DMS79 (cell line): ENCODE results near the gene ASIP.
A peak's percentile ranks its signal among the peaks of the same experiment; 100 is the strongest.
"Not testable (repeated sequence)": the region's sequence is repeated elsewhere in the genome, so short reads cannot be mapped to it uniquely, and the experiment has no call there.

Experiments used
- DNase-seq: peaks from one replicate; lab custom pipeline; 2025; lab: John Stamatoyannopoulos, UW

Gene ASIP

GRCh38 chr20:34285450-34285849 lies 44.2 kb downstream of the ASIP start:
- no peak for DNase-seq

DNA sequence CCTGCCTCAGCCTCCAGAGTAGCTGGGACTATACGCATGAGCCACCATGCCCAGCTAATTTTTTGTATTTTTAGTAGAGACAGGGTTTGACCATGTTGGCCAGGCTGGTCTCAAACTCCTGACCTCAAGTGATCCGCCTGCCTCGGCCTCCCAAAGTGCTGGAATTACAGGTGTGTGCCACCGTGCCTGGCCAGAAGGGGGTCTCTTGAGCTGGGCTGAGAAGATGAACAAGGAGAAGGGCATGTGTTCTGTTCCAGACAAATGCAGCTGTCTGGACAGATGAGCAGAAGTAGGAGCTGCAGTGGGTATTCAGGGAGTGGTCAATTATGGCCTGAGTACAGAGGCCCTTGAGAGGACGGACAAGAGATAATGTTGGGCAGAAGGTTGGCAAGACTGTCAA lies 46.3 kb downstream of the ASIP start:
- not testable (repeated sequence) for DNase-seq

DNA sequence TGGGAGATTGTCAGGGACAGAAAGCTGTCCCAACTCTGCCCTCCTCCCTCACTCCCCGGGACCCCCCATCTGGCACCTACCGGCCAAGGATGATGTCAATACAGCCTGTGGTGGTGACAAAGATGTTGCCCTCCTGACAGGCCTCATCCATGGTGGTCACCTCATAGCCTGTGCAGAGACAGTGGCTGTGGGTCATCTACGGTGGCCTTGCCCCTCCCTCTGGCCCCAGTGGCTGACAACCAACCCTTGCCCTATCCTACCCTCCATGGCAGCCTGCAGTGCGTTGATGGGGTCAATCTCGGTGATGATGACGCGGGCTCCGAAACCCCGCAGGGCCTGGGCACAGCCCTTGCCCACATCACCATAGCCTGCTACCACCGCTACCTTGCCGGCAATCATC lies 49.2 kb downstream of the ASIP start:
- DNase-seq, result no peak

DNA sequence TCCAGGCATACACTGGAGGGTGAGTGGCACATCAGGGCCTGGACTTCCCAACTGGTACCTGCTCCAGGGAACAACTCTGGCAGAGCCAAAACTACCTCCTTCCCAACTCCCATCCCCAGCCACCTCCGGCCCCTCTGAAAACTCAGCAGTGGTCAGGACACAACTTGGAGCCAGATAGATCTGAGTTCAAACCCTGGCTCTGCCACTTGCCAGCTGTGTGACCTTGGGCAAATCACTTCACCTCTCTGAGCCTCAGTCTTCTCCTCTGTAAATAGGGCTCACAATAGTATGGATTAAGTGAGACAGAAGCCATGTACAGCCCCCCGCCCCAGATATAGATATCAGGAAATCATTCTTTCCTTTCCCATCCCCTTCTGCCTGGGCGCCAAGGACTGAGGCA lies 51.3 kb downstream of the ASIP start:
- DNase-seq, result no peak

DNA sequence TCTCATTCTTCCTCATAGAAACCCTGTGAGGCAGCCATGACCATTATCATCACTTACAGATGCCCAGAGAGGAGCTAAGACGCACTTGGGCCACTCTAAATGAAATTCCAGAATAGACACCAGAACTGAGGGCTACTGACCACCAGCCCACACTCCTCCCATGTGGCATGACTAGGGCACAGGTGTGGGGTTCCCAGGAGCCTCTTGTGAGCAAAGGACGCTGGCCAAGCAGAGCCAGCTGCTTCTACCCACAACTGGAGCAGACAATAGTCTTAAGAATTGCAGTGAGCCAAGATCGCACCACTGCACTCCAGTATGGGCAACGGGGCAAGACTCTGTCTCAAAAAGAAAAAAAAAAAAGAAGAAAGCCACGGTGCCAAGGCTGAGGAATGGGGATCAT lies 51.9 kb downstream of the ASIP start:
- no peak for DNase-seq

GRCh38 chr20:34293589-34293988 lies 52.4 kb downstream of the ASIP start:
- no peak for DNase-seq

GRCh38 chr20:34294563-34294962 lies 53.3 kb downstream of the ASIP start:
- no peak for DNase-seq

- no peak for DNase-seq
Observed at GRCh38 chr20:34295284-34295683, 54.1 kb downstream of the ASIP start.

DNA sequence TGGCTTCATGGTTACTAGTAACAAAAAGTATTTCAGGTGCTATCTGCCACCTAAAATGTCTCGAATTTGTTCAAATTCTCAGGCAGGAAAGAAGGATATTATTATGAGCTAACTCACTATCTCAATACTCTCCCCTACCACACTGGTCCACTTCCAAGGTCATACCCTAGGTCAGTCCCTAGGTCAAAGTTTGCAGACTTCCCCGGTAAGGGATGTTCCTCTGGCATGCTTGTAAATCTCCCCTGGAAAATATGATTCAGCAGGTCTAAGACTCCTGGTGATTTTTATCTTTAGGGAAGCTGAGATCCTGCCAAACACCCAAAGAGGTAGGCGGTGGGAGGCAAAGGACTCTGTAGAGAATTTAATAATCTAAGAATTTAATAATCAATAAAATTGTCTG lies 55.2 kb downstream of the ASIP start:
- no peak for DNase-seq

DNA sequence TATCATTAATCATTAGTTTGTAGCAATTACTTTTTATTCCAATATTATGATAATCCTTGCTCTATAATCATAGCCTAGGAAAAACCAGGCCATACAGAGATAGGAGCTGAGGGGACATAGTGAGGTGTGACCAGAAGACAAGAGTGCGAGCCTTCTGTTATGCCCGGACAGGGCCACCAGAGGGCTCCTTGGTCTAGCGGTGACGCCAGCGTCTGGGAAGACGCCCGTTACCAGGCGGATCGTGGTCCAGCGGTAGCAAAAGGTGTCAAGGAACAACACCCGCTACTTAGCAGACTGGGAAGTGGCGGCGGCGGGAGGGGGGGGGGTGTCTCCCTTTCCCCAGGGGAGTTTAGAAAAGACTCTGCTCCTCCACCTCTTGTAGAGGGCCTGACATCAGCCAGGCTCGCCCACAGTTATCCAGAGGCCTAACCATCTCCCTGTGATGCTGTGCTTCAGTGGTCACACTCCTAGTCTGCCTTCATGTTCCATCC lies 57.1 kb downstream of the ASIP start:
- not testable (repeated sequence) for DNase-seq

GRCh38 chr20:34299556-34300255 lies 58.5 kb downstream of the ASIP start:
- DNase-seq, result no peak

DNA sequence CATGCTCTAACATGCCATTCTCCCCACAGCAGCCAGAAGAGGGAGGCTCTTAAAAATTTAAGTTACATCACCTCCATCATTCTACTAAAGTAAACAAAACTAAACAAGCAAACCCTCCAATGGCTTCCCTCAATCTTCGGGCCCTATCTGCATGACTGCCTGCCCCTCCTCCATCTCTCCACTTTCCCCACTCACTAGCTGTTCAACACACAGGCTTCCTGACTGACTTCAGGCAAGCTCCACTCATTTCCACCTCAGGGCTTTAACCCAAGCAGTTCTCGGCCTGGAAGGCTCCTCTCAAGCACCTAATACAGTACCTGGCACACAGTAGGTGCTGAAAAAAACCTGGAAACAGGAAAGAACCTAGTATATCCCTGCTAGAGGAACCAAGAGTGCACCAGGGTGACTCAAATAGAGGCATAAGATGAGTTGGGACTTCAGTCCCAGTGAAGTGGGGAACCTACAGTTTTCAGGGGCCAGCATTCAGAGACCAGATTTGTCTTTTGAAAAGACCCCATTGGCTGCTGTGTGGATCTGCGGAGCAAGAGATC lies 59.1 kb downstream of the ASIP start:
- DNase-seq, result peak; percentile 68

GRCh38 chr20:34300809-34301586 lies 59.8 kb downstream of the ASIP start:
- DNase-seq, result no peak

DNA sequence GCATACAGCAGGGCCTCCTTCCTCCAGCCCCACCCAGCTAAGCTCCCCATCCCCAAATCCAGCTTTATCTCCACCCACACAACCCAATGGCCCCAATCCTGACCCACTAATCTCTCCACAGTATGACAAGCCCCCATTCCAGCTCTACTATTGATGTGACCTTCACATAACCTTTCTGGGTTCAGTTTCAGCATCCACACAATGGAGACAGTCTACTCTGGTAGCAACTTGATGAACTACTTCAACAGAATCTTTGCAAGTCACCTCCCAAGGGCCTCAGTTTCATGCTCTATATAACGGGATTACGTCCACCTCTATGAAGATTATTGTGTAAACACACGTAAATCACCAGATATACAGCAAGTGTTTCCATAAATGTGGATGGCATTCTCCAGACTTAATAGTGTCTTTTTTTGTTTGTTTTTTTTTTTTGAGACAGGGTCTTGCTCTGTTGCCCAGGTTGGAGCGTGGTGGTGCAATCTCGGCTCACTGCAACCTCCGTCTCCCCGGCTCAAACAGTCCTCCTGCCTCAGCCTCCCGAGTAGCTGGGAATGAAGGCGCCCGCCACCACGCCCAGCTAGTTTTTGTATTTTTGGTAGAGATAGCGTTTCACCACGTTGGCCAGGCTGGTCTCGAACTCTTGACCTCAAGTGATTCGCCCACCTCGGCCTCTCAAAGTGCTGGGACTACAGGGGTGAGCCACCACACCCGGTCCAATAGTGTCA lies 60.5 kb downstream of the ASIP start:
- DNase-seq, result no peak

DNA sequence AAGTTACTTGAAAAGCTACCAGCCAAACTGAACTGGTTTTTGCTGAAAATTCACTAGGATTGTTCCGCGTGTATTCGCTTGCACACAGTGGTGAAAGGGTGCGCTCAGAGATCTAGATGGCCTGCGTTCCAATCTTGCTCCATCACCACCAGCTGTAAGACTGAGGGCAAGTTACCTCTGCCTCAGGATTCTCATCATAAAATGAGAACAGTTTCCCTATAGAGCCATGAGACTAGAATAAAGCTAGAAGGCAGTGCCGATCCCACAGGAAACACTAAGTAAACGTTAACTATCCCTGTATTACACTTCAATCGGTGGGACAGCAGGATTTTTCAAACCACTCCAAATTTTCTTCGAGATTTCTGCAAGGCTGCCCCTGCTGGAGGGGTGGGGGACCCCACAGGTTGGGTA lies 61.1 kb downstream of the ASIP start:
- DNase-seq, result no peak

DNA sequence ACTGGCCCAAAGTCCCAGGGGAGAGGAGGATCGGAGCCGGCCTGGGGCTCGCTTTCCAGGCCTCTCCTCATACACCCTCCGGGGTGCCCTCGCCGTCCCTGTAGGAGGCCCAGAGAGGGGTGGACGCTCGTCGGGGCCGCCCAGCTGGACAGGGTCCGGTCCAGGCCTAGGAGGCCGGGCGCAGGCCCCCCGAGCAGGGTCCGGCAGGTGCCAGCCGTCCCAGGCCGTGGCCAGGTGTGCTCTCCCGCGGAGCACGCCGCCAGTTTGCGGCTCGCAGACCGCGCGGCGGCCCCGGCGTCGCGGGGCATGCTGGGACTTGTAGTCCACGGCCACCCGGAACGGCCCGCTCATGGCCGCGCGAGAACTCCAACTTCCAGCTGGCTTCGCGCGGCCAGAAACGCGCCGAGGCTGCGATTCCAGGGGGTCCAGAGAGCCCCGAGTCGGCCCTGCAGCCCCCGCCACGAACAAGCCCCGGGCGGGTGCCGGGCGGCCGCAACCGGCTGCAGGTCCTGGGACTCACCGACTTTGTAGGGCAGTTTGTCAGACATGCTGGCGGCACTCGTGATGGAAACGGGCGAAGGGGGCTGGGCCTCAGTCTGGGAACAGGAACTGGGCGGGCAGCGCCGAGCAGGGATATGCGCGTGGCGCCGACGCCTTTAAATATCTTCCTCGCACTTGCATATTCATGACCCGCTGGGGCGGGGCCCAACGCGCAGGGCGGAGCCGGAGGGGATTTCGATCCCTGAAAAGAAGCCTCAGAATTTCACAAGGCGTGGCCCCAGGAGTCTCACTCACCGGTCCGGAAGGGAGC lies 61.7 kb downstream of the ASIP start, which contains the start of gene AHCY:
AHCY (minus strand) TSS at position 633 of the 811 bp plus-strand sequence; CDS start at position 548, 85 bp downstream.
- peak; percentile 85 for DNase-seq

GRCh38 chr20:34305333-34306230 lies 64.4 kb downstream of the ASIP start:
- DNase-seq, result no peak

- DNase-seq, result no peak
Observed at GRCh38 chr20:34309691-34310090, 68.5 kb downstream of the ASIP start.

DNA sequence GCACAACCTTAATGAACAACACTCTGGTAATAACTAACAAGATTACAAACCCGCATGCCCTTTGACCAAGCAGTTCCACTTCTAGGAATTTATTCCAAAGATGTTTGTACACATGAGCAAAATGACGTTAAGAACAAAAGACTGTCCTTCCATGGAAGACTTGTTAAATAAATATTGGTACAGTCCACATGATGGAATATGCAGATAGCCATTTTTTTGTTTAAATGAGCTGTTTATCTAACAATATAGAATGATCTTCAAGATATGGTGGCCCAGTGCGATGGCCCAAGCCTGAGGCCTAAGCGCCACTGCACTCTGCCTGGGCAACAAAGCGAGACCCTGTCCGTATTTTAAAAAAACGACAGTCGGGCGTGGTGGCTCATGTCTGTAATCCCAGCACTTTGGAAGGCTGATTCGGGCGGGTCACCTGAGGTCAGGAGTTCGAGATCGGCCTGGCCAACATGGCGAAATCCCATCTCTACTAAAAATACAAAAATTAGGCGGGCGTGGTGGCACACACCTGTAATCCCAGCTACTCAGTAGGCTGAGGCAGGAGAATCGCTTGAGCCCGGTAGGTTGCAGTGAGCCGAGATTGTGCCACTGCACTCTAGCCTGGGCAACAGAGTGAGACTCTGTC lies 69.4 kb downstream of the ASIP start:
- DNase-seq, result no peak
